Activated CD4-positive, alpha-beta T cell treated with anti-CD3 and anti-CD28 coated beads for 36 hours (primary cell): ENCODE data around the gene HIRIP3. TPM values are rescaled to one million over a fixed set of nuclear protein-coding genes. Genes with fewer than 3 reads are reported as not detected.
"Not testable (repeated sequence)": the region's sequence is repeated elsewhere in the genome, so short reads cannot be mapped to it uniquely, and the experiment has no call there.

Experiments
- ATAC-seq: fragments of 200-7000 bp; cut with Tn5 transposase; one replicate; pipeline ENCODE4 v1.10.0; 2021; ENCODE audit warnings: mild to moderate bottlenecking, moderate library complexity
- CTCF ChIA-PET: fragments of 350-600 bp; sonication (Branson Sonifier 250); formaldehyde crosslinking; loops from one replicate; lab custom pipeline; 2021; ENCODE audit warnings: antibody characterized with exemption; lab: Charles Lee
- POLR2A ChIA-PET: fragments of 350-600 bp; sonication (Branson Sonifier 250); formaldehyde crosslinking; loops from one replicate; lab custom pipeline; 2021; ENCODE audit warnings: antibody characterized with exemption, inconsistent platforms; lab: Charles Lee
- DNase-seq: peaks from one replicate; pipeline ENCODE4 v3.0.0-alpha.2; 2020
- H3K27ac Mint-ChIP-seq: one replicate; pipeline ENCODE4 v1.8.0; 2021; ENCODE audit warnings: mixed read lengths
- H3K27me3 Mint-ChIP-seq: one replicate; pipeline ENCODE4 v1.8.0; 2021; ENCODE audit warnings: mixed read lengths
- H3K36me3 Mint-ChIP-seq: one replicate; pipeline ENCODE4 v1.8.0; 2021; ENCODE audit warnings: low read depth, mixed read lengths
- H3K4me1 Mint-ChIP-seq: one replicate; pipeline ENCODE4 v1.8.0; 2021; ENCODE audit warnings: mixed read lengths
- H3K4me3 Mint-ChIP-seq: one replicate; pipeline ENCODE4 v1.8.0; 2021; ENCODE audit warnings: mild to moderate bottlenecking, moderate library complexity, mixed read lengths
- H3K9me3 Mint-ChIP-seq: one replicate; pipeline ENCODE4 v1.8.0; 2021; ENCODE audit warnings: low read depth, mixed read lengths
- intact Hi-C, 2 experiments: fragments of 100-400 bp; cut with DNase I in 1 of 2; cut with micrococcal nuclease in 1 of 2; formaldehyde crosslinking; loops; one replicate each; pipeline versions ENCODE4 v1.14.2 to v1.15.1; 2022 to 2024; cut with DNase I, micrococcal nuclease
- total RNA-seq, 2 experiments: library from RNA; stranded (reverse); gene quantifications; one replicate each; pipeline ENCODE4 v1.2.3, GENCODE V29; 2021

Gene HIRIP3
- total RNA-seq, 2 experiments from 2014 or later: 25.1 to 36.8 TPM

DNA sequence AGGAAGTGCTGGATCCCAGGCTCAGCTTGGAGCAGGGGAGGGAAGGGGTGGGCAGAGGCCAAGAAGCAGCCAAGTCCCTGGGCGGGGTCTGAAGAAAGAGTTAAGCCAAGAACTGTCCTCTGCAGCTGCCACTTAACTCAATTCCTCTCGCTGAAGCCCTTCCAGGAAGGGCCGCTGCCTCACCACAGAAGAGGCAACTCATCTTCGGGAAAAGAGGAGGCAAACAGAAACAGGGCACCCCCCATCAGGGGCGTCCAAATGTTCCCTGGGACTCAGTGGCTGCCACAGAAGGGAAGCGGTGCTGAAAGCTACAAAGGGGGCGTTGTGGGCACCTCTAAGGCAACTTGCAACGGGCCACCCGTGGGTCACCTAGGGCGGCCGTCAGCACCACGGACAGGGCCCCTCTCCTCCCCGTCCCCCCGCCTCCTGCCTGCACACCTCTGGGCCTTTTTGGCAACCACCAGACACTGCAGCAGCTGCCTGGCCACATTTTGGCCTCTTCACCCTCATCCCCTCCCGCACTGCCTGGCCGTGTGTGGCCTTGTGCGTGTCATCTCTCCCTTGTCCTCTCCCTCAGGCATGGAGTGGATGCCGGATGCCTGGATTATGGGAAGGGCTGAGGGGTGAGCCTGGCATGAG is 33.1 kb upstream of the HIRIP3 start:
- ChIA-PET CTCF (interaction anchor here (0.6 kb wide), 1 partner anchor 270 kb away, joined by 4 read pairs; no protein-coding TSS in a partner anchor), POLR2A (interaction anchor here (0.6 kb wide), 1 partner anchor 1146 kb away, joined by 3 read pairs; no protein-coding TSS in a partner anchor)
- Mint-ChIP-seq H3K4me3 (no peak overlapping the region), H3K27me3 (peaks cover 43% of the 10 kb centered on the region), H3K9me3 (no peaks in the 10 kb centered on the region), H3K4me1 (peaks cover 7% of the 10 kb centered on the region), H3K27ac (no peak overlapping the region), H3K36me3 (no peaks in the 10 kb centered on the region)
- ATAC-seq: no peak
- intact Hi-C loops: loop anchor here in 1 of 2 experiments (10.0 kb wide), 1 partner anchor 164 kb away; the partner anchor contains the start of gene CDIPT
- peak; percentile 57 for DNase-seq

DNA sequence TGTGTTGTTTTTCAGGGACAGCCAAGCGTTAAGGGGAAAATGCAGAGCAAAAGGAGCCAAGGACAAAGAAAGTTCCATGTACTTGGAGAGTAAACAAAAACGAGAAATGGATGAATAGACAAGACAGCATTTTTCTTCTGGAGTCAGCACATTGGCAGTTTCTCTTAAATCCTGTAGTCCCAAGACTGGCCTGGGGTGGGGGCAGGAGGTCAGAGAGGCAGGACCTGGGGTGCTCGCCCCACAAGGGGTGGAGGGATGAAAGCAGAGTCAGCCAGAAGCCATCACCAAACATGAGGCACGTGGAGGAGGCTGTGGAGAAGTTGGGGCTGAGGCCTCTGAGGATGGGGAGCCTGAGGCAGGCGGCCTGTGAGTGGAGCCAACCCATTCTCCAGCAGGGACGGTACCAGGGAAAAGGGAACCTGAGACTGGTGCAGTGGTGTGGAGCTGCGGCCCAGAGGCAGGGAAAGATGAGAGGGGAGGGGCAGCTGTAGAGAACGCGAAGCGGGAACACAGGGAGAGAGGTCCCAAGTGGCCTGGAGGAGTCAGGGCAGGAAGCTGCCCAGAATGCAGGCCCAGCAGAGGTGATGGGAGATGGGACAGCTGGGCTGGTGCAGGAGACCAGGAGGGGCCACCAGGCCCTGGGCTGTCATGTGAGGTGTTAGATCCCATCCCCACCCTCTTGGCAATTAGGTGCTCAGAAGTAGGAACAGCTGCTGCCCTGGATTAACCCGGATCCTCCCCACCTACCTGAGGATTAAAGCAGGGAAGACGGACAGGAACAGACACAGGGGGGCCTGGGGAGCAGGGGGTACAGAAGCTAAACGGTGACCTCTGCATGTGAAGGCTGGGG is 32.4 kb upstream of the HIRIP3 start:
- intact Hi-C loops: loop anchor here in 1 of 2 experiments (10.0 kb wide), 1 partner anchor 163 kb away; the partner anchor contains the start of gene CDIPT
- no peak overlapping the region for H3K4me3 Mint-ChIP-seq
- peaks cover 43% of the 10 kb centered on the region for H3K27me3 Mint-ChIP-seq
- H3K36me3 Mint-ChIP-seq: no peaks in the 10 kb centered on the region
- ChIA-PET POLR2A (interaction anchor here (0.6 kb wide), 1 partner anchor 1145 kb away, joined by 3 read pairs; no protein-coding TSS in a partner anchor), CTCF (interaction anchor here (0.6 kb wide), 1 partner anchor 270 kb away, joined by 4 read pairs; no protein-coding TSS in a partner anchor)
- ATAC-seq (no peak), DNase-seq (no peak)
- H3K27ac Mint-ChIP-seq: no peak overlapping the region
- peaks cover 7% of the 10 kb centered on the region for H3K4me1 Mint-ChIP-seq
- no peaks in the 10 kb centered on the region for H3K9me3 Mint-ChIP-seq

DNA sequence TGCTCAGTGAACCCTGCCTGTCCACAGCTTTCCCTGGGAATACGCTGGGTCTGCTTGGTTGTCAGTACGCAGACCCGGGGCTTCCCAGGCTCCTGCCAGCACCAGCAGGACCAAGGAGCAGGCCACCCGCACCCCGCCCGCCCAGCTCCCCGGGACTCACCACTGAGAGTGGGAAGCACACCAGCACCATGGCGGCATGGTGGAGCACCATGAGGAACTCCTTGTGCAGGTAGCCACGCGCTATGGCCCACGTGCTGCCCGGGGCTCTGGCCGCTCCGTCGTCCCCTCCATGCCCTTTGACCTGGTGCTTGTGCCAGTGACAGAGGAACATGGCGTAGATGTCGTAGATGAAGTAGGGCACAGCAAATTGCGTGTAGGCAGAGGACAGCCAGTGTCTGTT is 31.0 kb upstream of the HIRIP3 start:
- Mint-ChIP-seq H3K4me1 (peaks cover 4% of the 10 kb centered on the region), H3K36me3 (no peaks in the 10 kb centered on the region), H3K27ac (no peak overlapping the region), H3K27me3 (peaks cover 37% of the 10 kb centered on the region), H3K9me3 (no peaks in the 10 kb centered on the region), H3K4me3 (no peak overlapping the region)
- DNase-seq (no peak), ATAC-seq (no peak)
- CTCF ChIA-PET: no interaction called here
- POLR2A ChIA-PET: no interaction called here
- intact Hi-C loops: loop anchor here in 1 of 2 experiments (10.0 kb wide), 1 partner anchor 162 kb away; the partner anchor contains the start of gene CDIPT

DNA sequence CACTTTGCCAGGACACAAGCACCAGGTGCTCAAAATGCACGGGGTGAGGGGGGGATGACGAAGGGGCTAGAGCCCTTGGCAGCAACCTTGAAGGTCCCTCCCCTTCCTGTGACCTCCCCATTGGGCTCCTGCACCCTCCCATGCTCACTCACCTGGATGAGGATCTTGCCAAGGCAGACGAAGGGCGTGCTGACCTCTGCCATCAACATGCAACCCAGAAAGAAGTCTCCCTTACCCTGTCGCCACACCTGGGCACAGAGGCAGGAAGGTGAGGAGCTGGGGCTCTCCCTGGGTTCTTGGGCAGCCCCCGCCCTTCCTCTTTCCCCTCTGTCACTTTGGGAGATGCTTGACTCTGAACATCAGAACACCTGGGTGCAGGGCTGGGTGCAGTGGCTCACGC is 30.2 kb upstream of the HIRIP3 start:
- ATAC-seq: no peak
- H3K27ac Mint-ChIP-seq: no peak overlapping the region
- no peak for DNase-seq
- POLR2A ChIA-PET: no interaction called here
- H3K27me3 Mint-ChIP-seq: peaks cover 35% of the 10 kb centered on the region
- intact Hi-C loops: loop anchor here in 1 of 2 experiments (10.0 kb wide), 1 partner anchor 161 kb away; the partner anchor contains the start of gene CDIPT
- no peak overlapping the region for H3K4me3 Mint-ChIP-seq
- CTCF ChIA-PET: no interaction called here
- no peaks in the 10 kb centered on the region for H3K9me3 Mint-ChIP-seq
- H3K4me1 Mint-ChIP-seq: peaks cover 12% of the 10 kb centered on the region
- H3K36me3 Mint-ChIP-seq: no peaks in the 10 kb centered on the region

DNA sequence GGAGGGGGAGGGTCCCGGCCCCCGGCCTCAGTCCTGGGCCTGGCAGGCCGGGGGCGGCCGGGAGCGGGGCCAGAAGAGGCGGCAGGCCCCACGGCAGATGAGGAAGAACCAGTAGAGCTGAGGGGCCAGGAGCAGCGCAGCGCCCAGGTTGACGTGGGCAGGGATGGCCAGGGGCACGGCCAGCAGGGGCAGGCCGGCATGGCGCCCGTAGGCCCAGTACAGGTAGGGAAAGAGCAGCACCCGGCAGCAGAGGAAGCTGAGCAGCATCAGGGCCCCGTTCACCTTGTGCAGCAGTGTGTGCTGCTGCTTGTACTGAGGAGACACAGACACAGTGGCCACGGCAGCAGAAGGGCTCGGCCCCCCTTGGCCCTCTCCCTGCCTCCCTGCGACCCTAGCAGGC is 29.7 kb upstream of the HIRIP3 start:
- Mint-ChIP-seq H3K9me3 (no peaks in the 10 kb centered on the region), H3K4me1 (peaks cover 10% of the 10 kb centered on the region), H3K4me3 (no peak overlapping the region), H3K36me3 (no peaks in the 10 kb centered on the region), H3K27me3 (peaks cover 33% of the 10 kb centered on the region), H3K27ac (no peak overlapping the region)
- intact Hi-C loops: loop anchor here in 1 of 2 experiments (10.0 kb wide), 1 partner anchor 160 kb away; the partner anchor contains the start of gene CDIPT
- ChIA-PET CTCF (no interaction called here), POLR2A (no interaction called here)
- DNase-seq (no peak), ATAC-seq (no peak)

DNA sequence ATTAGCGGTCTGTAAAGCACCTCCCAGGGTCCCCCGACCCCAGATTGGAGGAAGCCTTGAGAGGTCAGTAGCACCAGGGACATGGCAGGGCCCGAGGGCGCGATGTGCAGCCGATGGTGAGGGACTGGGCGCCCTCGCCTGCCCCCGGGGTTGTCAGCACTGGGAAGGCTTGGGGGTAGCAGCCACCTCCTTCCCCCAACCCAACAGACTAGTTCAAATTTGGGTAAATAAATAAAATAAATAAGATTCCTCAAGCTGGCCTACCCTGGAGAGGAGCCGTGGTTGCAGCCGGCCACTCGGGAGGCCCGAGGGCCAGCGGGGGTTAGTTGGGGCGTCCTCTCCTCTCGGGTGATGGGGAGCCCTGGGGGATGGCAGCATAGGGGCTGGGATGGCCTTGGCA is 29.0 kb upstream of the HIRIP3 start:
- H3K4me1 Mint-ChIP-seq: peaks cover 7% of the 10 kb centered on the region
- DNase-seq: no peak
- intact Hi-C loops: loop anchor here (5.0 to 10.0 kb wide), 2 partner anchors 147 to 160 kb away; partner anchors contain the start of gene CDIPT (in 1 of the 2)
- CTCF ChIA-PET: no interaction called here
- no peak for ATAC-seq
- peaks cover 25% of the 10 kb centered on the region for H3K27me3 Mint-ChIP-seq
- POLR2A ChIA-PET: no interaction called here
- no peaks in the 10 kb centered on the region for H3K9me3 Mint-ChIP-seq
- H3K4me3 Mint-ChIP-seq: no peak overlapping the region
- H3K27ac Mint-ChIP-seq: no peak overlapping the region
- no peaks in the 10 kb centered on the region for H3K36me3 Mint-ChIP-seq

DNA sequence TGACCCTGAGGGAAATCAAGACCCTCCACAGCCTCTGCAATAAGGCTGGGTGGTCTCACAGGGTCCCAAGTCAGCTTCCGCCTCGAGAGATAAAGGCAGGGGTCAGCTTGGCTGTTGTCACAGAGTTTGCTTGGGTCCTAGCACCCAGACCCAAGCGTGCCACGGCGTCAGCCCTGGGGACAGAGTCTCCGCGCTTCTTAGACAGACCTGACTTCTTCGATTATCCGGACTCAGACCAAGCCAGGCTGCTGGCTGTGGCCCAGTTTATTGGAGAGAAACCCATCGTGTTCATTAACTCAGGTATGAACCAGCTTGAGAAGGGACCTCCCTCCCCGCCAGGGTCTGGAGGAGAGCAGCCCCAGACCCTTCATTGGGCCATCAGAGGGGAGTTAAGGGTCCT is 28.2 kb upstream of the HIRIP3 start:
- Mint-ChIP-seq H3K36me3 (no peaks in the 10 kb centered on the region), H3K9me3 (no peaks in the 10 kb centered on the region), H3K4me3 (no peak overlapping the region), H3K27ac (no peak overlapping the region), H3K4me1 (peaks cover 7% of the 10 kb centered on the region), H3K27me3 (peaks cover 18% of the 10 kb centered on the region)
- ChIA-PET POLR2A (interaction anchor here (0.6 kb wide), 1 partner anchor 270 kb away, joined by 4 read pairs; no protein-coding TSS in a partner anchor), CTCF (interaction anchor here (0.8 to 1.9 kb wide), 2 partner anchors 9 to 301 kb away, joined by 3 to 12 read pairs; partner anchors contain the start of gene TLCD3B)
- no peak for DNase-seq
- intact Hi-C loops: loop anchor here (5.0 to 10.0 kb wide), 2 partner anchors 146 to 159 kb away; partner anchors contain the start of gene CDIPT (in 1 of the 2)
- no peak for ATAC-seq

DNA sequence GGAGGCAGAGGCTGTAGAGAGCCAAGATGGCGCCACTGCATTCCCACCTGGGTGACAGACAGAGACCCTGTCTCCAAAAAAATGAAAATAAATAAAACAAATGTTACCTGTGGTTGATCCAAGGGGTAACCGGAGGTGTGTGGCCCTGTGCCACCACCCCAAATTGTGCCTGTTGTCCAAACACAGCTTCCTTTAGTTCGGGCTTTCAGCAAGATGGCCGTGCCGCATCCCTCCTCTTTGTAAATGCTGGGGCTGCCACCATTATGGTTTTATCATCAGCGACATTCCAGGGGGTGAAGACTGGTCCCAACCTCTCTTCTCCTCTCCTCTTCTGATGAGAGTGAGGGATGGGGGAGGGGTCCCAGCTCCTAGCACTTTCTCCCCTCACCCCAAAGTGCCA is 27.5 kb upstream of the HIRIP3 start, which contains the start of gene C16orf92:
TSS of gene C16orf92 (plus strand) at position 312 of the 400 bp plus-strand sequence. CDS start 143 bp downstream, outside the sequence.
- peaks cover 14% of the 10 kb centered on the region for H3K27me3 Mint-ChIP-seq
- intact Hi-C loops: loop anchor here (5.0 to 10.0 kb wide), 2 partner anchors 146 to 158 kb away; partner anchors contain the start of gene CDIPT (in 1 of the 2)
- H3K4me3 Mint-ChIP-seq: no peak within 1 kb of the TSS
- H3K27ac Mint-ChIP-seq: no peak within 1 kb of the TSS
- no peak for DNase-seq
- peaks cover 7% of the 10 kb centered on the region for H3K4me1 Mint-ChIP-seq
- no peaks in the 10 kb centered on the region for H3K9me3 Mint-ChIP-seq
- H3K36me3 Mint-ChIP-seq: no peaks in the 10 kb centered on the region
- POLR2A ChIA-PET: interaction anchor here (0.6 kb wide), 1 partner anchor 269 kb away, joined by 4 read pairs; no protein-coding TSS in a partner anchor
- CTCF ChIA-PET: interaction anchor here (1.0 to 1.9 kb wide), 3 partner anchors 9 to 136 kb away, joined by 3 to 12 read pairs (median 4); partner anchors contain the start of gene TLCD3B
- ATAC-seq: no peak

DNA sequence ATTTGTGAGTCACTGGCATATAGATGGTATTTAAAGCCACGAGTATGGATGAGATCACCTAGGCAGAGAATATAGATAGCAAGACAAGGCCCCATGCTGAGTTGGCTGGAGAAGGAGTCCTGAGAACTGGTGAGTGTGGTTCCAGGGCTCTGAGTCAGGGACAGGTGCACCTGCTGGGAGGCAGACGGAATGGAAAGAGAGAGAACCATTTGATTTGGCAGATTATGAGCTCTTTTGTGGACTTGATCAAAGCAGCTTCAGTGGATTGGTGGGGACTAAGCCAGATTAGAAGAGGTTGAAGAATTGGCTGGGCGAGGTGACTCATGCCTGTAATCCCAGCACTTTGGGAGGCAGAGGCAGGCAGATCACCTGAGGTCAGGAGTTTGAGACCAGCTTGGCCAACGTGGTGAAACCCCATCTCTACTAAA is 23.3 kb upstream of the HIRIP3 start:
- Mint-ChIP-seq H3K4me3 (no peak overlapping the region), H3K9me3 (no peaks in the 10 kb centered on the region), H3K4me1 (peaks cover 7% of the 10 kb centered on the region), H3K27me3 (no peaks in the 10 kb centered on the region), H3K27ac (no peak overlapping the region), H3K36me3 (no peaks in the 10 kb centered on the region)
- intact Hi-C loops: no loop called here
- CTCF ChIA-PET: interaction anchor here (1.0 to 2.3 kb wide), 5 partner anchors 14 to 317 kb away, joined by 3 to 14 read pairs (median 7); no protein-coding TSS in a partner anchor
- no peak for DNase-seq
- POLR2A ChIA-PET: interaction anchor here (0.6 kb wide), 1 partner anchor 179 kb away, joined by 3 read pairs; no protein-coding TSS in a partner anchor
- ATAC-seq: peak; percentile 36

DNA sequence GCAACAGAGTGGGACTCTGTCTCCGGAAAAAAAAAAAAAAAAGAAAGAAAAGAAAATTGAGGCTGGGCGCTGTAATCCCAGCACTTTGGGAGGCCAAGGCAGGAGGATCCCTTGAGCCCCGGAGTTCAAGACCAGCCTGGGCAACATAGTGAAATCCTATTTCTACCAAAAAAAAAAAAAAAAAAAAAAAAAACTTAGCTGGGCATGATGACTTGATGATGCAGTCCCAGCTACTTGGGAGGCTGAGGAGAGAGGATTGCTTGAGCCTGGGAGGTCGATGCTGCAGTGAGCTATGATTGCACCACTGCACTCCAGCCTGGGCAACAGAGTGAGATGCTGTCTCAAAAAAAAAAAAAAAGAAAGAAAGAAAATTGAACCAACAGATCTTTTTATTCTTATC is 22.5 kb upstream of the HIRIP3 start:
- H3K9me3 Mint-ChIP-seq, DNase-seq, H3K4me3 Mint-ChIP-seq, H3K27ac Mint-ChIP-seq, POLR2A ChIA-PET, H3K27me3 Mint-ChIP-seq, H3K36me3 Mint-ChIP-seq, intact Hi-C loops, ATAC-seq, H3K4me1 Mint-ChIP-seq: not testable (repeated sequence)
- CTCF ChIA-PET: interaction anchor here (1.0 to 2.3 kb wide), 4 partner anchors 15 to 316 kb away, joined by 4 to 14 read pairs (median 8); no protein-coding TSS in a partner anchor
